GM19467 (cell line): Measurements from ENCODE around the gene WT1.

ENCODE experiments used
- ATAC-seq: cut with Tn5 transposase; IDR thresholded peaks from one replicate; pipeline ENCODE4 v1.9.1; 2021; ENCODE audit warnings: mild to moderate bottlenecking, moderate library complexity; ENCODE audit not compliant: unreplicated experiment

Gene WT1

GRCh38 chr11:32438866-32439489 lies 3.6 kb upstream of the WT1 start:
- no peak for ATAC-seq

- ATAC-seq = no peak
Observed at GRCh38 chr11:32438346-32438865, 3.1 kb upstream of the WT1 start.

- no peak for ATAC-seq
Observed at GRCh38 chr11:32437495-32438345, 2.4 kb upstream of the WT1 start.

GRCh38 chr11:32436751-32437494 lies 1.6 kb upstream of the WT1 start:
- ATAC-seq = no peak

- ATAC-seq = no peak
Observed at GRCh38 chr11:32435942-32436750, 807 bp upstream of the WT1 start.

- no peak for ATAC-seq
Observed at GRCh38 chr11:32435152-32435480, 223 bp downstream of the WT1 start.

GRCh38 chr11:32434356-32435151 lies 785 bp downstream of the WT1 start:
- ATAC-seq = no peak

GRCh38 chr11:32433914-32434355 lies 1.4 kb downstream of the WT1 start:
- no peak for ATAC-seq

- no peak for ATAC-seq
Observed at GRCh38 chr11:32433101-32433913, 2.0 kb downstream of the WT1 start.

- ATAC-seq = no peak
Observed at GRCh38 chr11:32432565-32432964, 2.8 kb downstream of the WT1 start.

GRCh38 chr11:32430568-32431381 lies 4.6 kb downstream of the WT1 start:
- no peak for ATAC-seq

GRCh38 chr11:32429477-32429876 lies 5.9 kb downstream of the WT1 start:
- no peak for ATAC-seq

- no peak for ATAC-seq
Observed at GRCh38 chr11:32428665-32429303, 6.6 kb downstream of the WT1 start.

- no peak for ATAC-seq
Observed at GRCh38 chr11:32427935-32428664, 7.2 kb downstream of the WT1 start.

GRCh38 chr11:32427616-32427934 lies 7.8 kb downstream of the WT1 start:
- ATAC-seq = no peak

GRCh38 chr11:32426819-32427615 lies 8.3 kb downstream of the WT1 start:
- no peak for ATAC-seq
